ENCODE measurements around the gene HDGF.

- TF ChIP-seq, protein P1, sequence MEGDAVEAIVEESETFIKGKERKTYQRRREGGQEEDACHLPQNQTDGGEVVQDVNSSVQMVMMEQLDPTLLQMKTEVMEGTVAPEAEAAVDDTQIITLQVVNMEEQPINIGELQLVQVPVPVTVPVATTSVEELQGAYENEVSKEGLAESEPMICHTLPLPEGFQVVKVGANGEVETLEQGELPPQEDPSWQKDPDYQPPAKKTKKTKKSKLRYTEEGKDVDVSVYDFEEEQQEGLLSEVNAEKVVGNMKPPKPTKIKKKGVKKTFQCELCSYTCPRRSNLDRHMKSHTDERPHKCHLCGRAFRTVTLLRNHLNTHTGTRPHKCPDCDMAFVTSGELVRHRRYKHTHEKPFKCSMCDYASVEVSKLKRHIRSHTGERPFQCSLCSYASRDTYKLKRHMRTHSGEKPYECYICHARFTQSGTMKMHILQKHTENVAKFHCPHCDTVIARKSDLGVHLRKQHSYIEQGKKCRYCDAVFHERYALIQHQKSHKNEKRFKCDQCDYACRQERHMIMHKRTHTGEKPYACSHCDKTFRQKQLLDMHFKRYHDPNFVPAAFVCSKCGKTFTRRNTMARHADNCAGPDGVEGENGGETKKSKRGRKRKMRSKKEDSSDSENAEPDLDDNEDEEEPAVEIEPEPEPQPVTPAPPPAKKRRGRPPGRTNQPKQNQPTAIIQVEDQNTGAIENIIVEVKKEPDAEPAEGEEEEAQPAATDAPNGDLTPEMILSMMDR (IDR thresholded peaks at IDR 0.05; ENCODE audit: low read depth, low read length, missing input control) = no peak
- TF ChIP-seq SP1 (IDR thresholded peaks at IDR 0.05) (no peak), TAF1 (conservative IDR thresholded peaks at IDR 0.05) (no peak), GABPA (IDR thresholded peaks at IDR 0.05 in 1 of 2, conservative IDR thresholded peaks at IDR 0.05 in 1 of 2) (no peak), RAD21 (IDR thresholded peaks at IDR 0.05) (no peak), ATF3 (IDR thresholded peaks at IDR 0.05) (no peak), YY1 (IDR thresholded peaks at IDR 0.05) (no peak), RXRA (IDR thresholded peaks at IDR 0.05) (no peak)
Observed at GRCh38 chr1:156795374-156795733, 43.9 kb upstream of the HDGF start.
